IMR-90 (cell line): ENCODE data around the gene GLP2R. TPM values are rescaled to one million over a fixed set of nuclear protein-coding genes. Genes with fewer than 3 reads are reported as not detected.

Source experiments
- ATAC-seq: fragments of 200-7000 bp; cut with Tn5 transposase; 2 replicates; pipeline ENCODE4 v1.9.1; 2020; ENCODE audit warnings: low read depth, mild to moderate bottlenecking, moderate library complexity
- BruUV-seq: library from RNA; stranded (reverse); fragments of 400-500 nt; replicated peaks from 2 replicates; lab custom pipeline; 2021; lab: Mats Ljungman, UMichigan
- CTCF ChIA-PET: fragments of 300-600 bp; formaldehyde crosslinking; extraction: SDS; loops from one replicate; lab custom pipeline; 2021; ENCODE audit warnings: antibody characterized with exemption; lab: Yijun Ruan, JAX
- POLR2A ChIA-PET: fragments of 300-600 bp; sonication (Branson Sonifier 250); formaldehyde crosslinking; loops from one replicate; lab custom pipeline; 2022; ENCODE audit warnings: antibody characterized with exemption; ENCODE audit not compliant: unreplicated experiment; lab: Charles Lee
- DNase-seq: peaks from one replicate; pipeline ENCODE4 v3.0.0; 2013
- H2AFZ ChIP-seq: replicated peaks from 2 replicates; pipeline ENCODE3; 2013; ENCODE audit warnings: low read length, mild to moderate bottlenecking; ENCODE audit not compliant: poor library complexity
- H2AK5ac ChIP-seq: 2 replicates; pipeline ENCODE4 v1.6.1; 2013; ENCODE audit warnings: low read depth, low read length, inconsistent platforms
- H2AK9ac ChIP-seq: replicated peaks from 2 replicates; pipeline ENCODE3; 2013; ENCODE audit warnings: mild to moderate bottlenecking, low read depth, low read length, moderate library complexity; ENCODE audit not compliant: poor library complexity
- H2BK120ac ChIP-seq: 2 replicates; pipeline ENCODE4 v1.6.1; 2013; ENCODE audit warnings: low read depth, low read length, inconsistent platforms
- H2BK15ac ChIP-seq: 3 replicates; pipeline ENCODE4 v1.6.1; 2013; ENCODE audit warnings: low read depth, low read length, inconsistent platforms
- H2BK20ac ChIP-seq: 2 replicates; pipeline ENCODE4 v1.6.1; 2013; ENCODE audit warnings: low read depth, mild to moderate bottlenecking, inconsistent platforms, low read length, moderate library complexity
- H2BK5ac ChIP-seq: 2 replicates; pipeline ENCODE4 v1.6.1; 2013; ENCODE audit warnings: mild to moderate bottlenecking, low read depth, low read length, inconsistent platforms; ENCODE audit not compliant: poor library complexity, severe bottlenecking
- H3K14ac ChIP-seq: replicated peaks from 2 replicates; pipeline ENCODE4 v1.6.1; 2013; ENCODE audit warnings: low read depth, low read length, inconsistent platforms
- H3K18ac ChIP-seq: 2 replicates; pipeline ENCODE4 v1.6.1; 2013; ENCODE audit warnings: low read depth, low read length, control low read depth
- H3K23ac ChIP-seq: 2 replicates; pipeline ENCODE4 v1.6.1; 2013; ENCODE audit warnings: low read depth, low read length, inconsistent platforms
- H3K27ac ChIP-seq: 2 replicates; pipeline ENCODE4 v1.5.1; 2013; ENCODE audit warnings: mild to moderate bottlenecking, control low read depth, low read length; ENCODE audit not compliant: insufficient read depth
- H3K27me3 ChIP-seq: 2 replicates; pipeline ENCODE4 v1.6.1; 2013; ENCODE audit warnings: low read length; ENCODE audit not compliant: control insufficient read depth, insufficient read depth
- H3K36me3 ChIP-seq: 2 replicates; pipeline ENCODE4 v1.6.1; 2013; ENCODE audit warnings: low read length, mixed read lengths; ENCODE audit not compliant: control insufficient read depth, insufficient read depth
- H3K4ac ChIP-seq: 2 replicates; pipeline ENCODE4 v1.6.1; 2013; ENCODE audit warnings: low read depth, low read length, inconsistent platforms
- H3K4me1 ChIP-seq: 2 replicates; pipeline ENCODE4 v1.6.1; 2013; ENCODE audit warnings: low read length, mixed read lengths; ENCODE audit not compliant: control insufficient read depth, insufficient read depth
- H3K4me2 ChIP-seq: 2 replicates; pipeline ENCODE4 v1.6.1; 2013; ENCODE audit warnings: low read depth, mild to moderate bottlenecking, control low read depth, low read length, moderate library complexity
- H3K4me3 ChIP-seq: 2 replicates; pipeline ENCODE4 v1.5.1; 2013; ENCODE audit warnings: low read depth, mild to moderate bottlenecking, control low read depth, low read length, moderate library complexity; ENCODE audit not compliant: insufficient read depth
- H3K56ac ChIP-seq: 2 replicates; pipeline ENCODE4 v1.6.1; 2013; ENCODE audit warnings: low read length, inconsistent platforms; ENCODE audit not compliant: insufficient read depth; ENCODE audit errors: extremely low read depth
- H3K79me1 ChIP-seq, 2 experiments: 2 replicates each; pipeline ENCODE4 v1.6.1; 2013; ENCODE audit warnings: low read length in 2 of 2, inconsistent platforms in 1 of 2, low read depth in 1 of 2
- H3K9ac ChIP-seq: 2 replicates; pipeline ENCODE4 v1.6.1; 2013; ENCODE audit warnings: low read depth, low read length, control low read depth
- H3K9me1 ChIP-seq: 2 replicates; pipeline ENCODE4 v1.6.1; 2013; ENCODE audit warnings: low read length, inconsistent platforms; ENCODE audit not compliant: insufficient read depth
- H3K9me3 ChIP-seq: 2 replicates; pipeline ENCODE4 v1.6.1; 2013; ENCODE audit warnings: low read length; ENCODE audit not compliant: control insufficient read depth, insufficient read depth
- H4K20me1 ChIP-seq: 2 replicates; pipeline ENCODE4 v1.6.1; 2013; ENCODE audit warnings: low read length, inconsistent platforms; ENCODE audit not compliant: insufficient read depth
- H4K5ac ChIP-seq: 2 replicates; pipeline ENCODE4 v1.6.1; 2013; ENCODE audit warnings: mild to moderate bottlenecking, low read depth, low read length, control low read depth
- H4K8ac ChIP-seq, 2 experiments: 2 replicates each; pipeline ENCODE4 v1.6.1; 2013; ENCODE audit warnings: low read depth in 2 of 2, low read length in 2 of 2, control low read depth in 1 of 2, inconsistent platforms in 1 of 2
- H4K91ac ChIP-seq: 2 replicates; pipeline ENCODE4 v1.6.1; 2013; ENCODE audit warnings: low read depth, low read length, inconsistent platforms; ENCODE audit not compliant: insufficient read depth
- BHLHE40 ChIP-seq: fragments of 150-350 bp; IDR thresholded peaks from 2 replicates; pipeline ENCODE4 v1.6.1; 2016; ENCODE audit warnings: mild to moderate bottlenecking, low read depth, low read length
- CTCF ChIP-seq: conservative IDR thresholded peaks from 2 replicates; pipeline ENCODE4 v1.5.1; 2012; ENCODE audit warnings: mild to moderate bottlenecking, low read depth, low read length, improper control_type of control experiment
- FOS ChIP-seq: fragments of 150-350 bp; IDR thresholded peaks from 2 replicates; pipeline ENCODE4 v1.6.1; 2016; ENCODE audit warnings: low read depth, low read length
- MAZ ChIP-seq: IDR thresholded peaks from 2 replicates; pipeline ENCODE4 v1.6.1; 2012; ENCODE audit warnings: low read depth, mild to moderate bottlenecking, low read length, improper control_type of control experiment, moderate library complexity, borderline replicate concordance
- MXI1 ChIP-seq: IDR thresholded peaks from 2 replicates; pipeline ENCODE4 v1.6.1; 2012; ENCODE audit warnings: low read depth, mild to moderate bottlenecking, low read length, moderate library complexity, borderline replicate concordance
- NFE2L2 ChIP-seq: fragments of 150-350 bp; IDR thresholded peaks from 2 replicates; pipeline ENCODE4 v1.6.1; 2016; ENCODE audit warnings: low read depth, mild to moderate bottlenecking, low read length
- POLR2A ChIP-seq: IDR thresholded peaks from 2 replicates; pipeline ENCODE4 v1.6.1; 2012; ENCODE audit warnings: mild to moderate bottlenecking, low read depth, low read length
- RAD21 ChIP-seq: IDR thresholded peaks from 2 replicates; pipeline ENCODE4 v1.6.1; 2012; ENCODE audit warnings: low read length, improper control_type of control experiment
- SMC3 ChIP-seq: fragments of 150-350 bp; IDR thresholded peaks from 2 replicates; pipeline ENCODE4 v1.6.1; 2016; ENCODE audit warnings: low read depth, mild to moderate bottlenecking, antibody characterized with exemption, low read length, moderate library complexity
- USF2 ChIP-seq: fragments of 150-350 bp; IDR thresholded peaks from 2 replicates; pipeline ENCODE4 v1.6.1; 2017; ENCODE audit warnings: mild to moderate bottlenecking, antibody characterized with exemption, low read length, low read depth
- WGBS, 2 experiments: methylation state at CpG; one replicate each; pipeline versions ENCODE4 v1.1.5 to v1.1.7; 2013; ENCODE audit warnings: missing lambda C conversion rate in 2 of 2; ENCODE audit not compliant: insufficient read length in 1 of 2; ENCODE audit errors: extremely low coverage in 2 of 2; 5-methylcytosine and 5-hydroxymethylcytosine counted together
- dilution Hi-C: fragments of 300-500 bp; cut with HindIII; formaldehyde crosslinking; loops from one replicate; pipeline ENCODE4 v1.14.3; 2018; ENCODE audit warnings: low sequenced_read_pairs; ENCODE audit not compliant: unreplicated experiment
- in situ Hi-C: fragments of 300-500 bp; cut with MboI; formaldehyde crosslinking; loops from 3 replicates; pipeline ENCODE4 v1.14.3; 2019; ENCODE audit warnings: low sequenced_read_pairs, inconsistent platforms, mixed read lengths
- intact Hi-C: fragments of 100-400 bp; cut with micrococcal nuclease; formaldehyde crosslinking; loops from 2 replicates; pipeline ENCODE4 v1.10.0; 2022
- polyA plus RNA-seq, 3 experiments: library from polyadenylated mRNA; depleted of rRNA; stranded (reverse); fragments of >200 nt; gene quantifications; 2 replicates each; pipeline ENCODE4 v1.2.3, GENCODE V29; 2012; ENCODE audit warnings: low replicate concordance in 1 of 3
- total RNA-seq: library from RNA; depleted of rRNA; stranded (reverse); fragments of >200 nt; gene quantifications from 2 replicates; pipeline ENCODE4 v1.2.3, GENCODE V29; 2012
- TF ChIP-seq, protein P1 (sequence below): fragments of 150-350 bp; IDR thresholded peaks from 2 replicates; pipeline ENCODE4 v1.6.1; 2016; ENCODE audit warnings: low read depth, mild to moderate bottlenecking, low read length, moderate library complexity, borderline replicate concordance

GLP2R gene
- total and polyA plus RNA-seq, 2 of the 4 experiments (the other 2 are of a cell fraction): 0.07 TPM; not detected in 1

GRCh38 chr17:9902120-9902519 lies 76.4 kb downstream of the GLP2R start:
- Histone ChIP-seq H3K4ac (peak overlapping the region; percentile 58; the same call in 1 of the 2 replicates), H4K91ac (peak overlapping the region; percentile 53; the same call in 1 of the 2 replicates), H4K5ac (no peak overlapping the region), H2AK9ac (no peak overlapping the region), H4K8ac (peak overlapping the region in 1 of 2 experiments; percentile 61; a peak in 1 of 4 replicates), H4K20me1 (no peaks in the 10 kb centered on the region), H3K56ac (no peak overlapping the region), H3K9me3 (no peaks in the 10 kb centered on the region), H3K14ac (no peak overlapping the region), H3K4me3 (no peak overlapping the region), H3K27me3 (no peaks in the 10 kb centered on the region), H3K9ac (no peak overlapping the region), H3K79me1 (no peaks in the 10 kb centered on the region), H3K23ac (no peak overlapping the region), H2AK5ac (no peak overlapping the region), H3K36me3 (no peaks in the 10 kb centered on the region), H2BK120ac (peak overlapping the region; percentile 73), H2BK5ac (no peak overlapping the region), H2AFZ (no peak overlapping the region), H3K27ac (peak overlapping the region; percentile 41; the same call in 1 of the 2 replicates), H2BK15ac (no peak overlapping the region), H3K4me2 (no peak overlapping the region), H3K18ac (peak overlapping the region; percentile 10; the same call in 1 of the 2 replicates), H2BK20ac (peak overlapping the region; percentile 57; the same call in 1 of the 2 replicates), H3K4me1 (peaks cover 14% of the 10 kb centered on the region), H3K9me1 (no peaks in the 10 kb centered on the region)
- intact Hi-C loops (loop anchor here (5.0 kb wide), 1 partner anchor 60 kb away; no protein-coding TSS in a partner anchor), dilution Hi-C loops (no loop called here), in situ Hi-C loops (no loop called here)
- no CpG with 5 or more reads among the region's 2 CpGs for WGBS, 2 experiments
- peak; percentile 23 for DNase-seq
- ATAC-seq: no peak; the same call in 1 of the 2 replicates
- TF ChIP-seq USF2 (no peak), MAZ (no peak), BHLHE40 (no peak), SMC3 (no peak), NFE2L2 (no peak), CTCF (no peak), POLR2A (no peak), FOS (no peak), RAD21 (no peak), MXI1 (no peak)
- TF ChIP-seq, protein P1, sequence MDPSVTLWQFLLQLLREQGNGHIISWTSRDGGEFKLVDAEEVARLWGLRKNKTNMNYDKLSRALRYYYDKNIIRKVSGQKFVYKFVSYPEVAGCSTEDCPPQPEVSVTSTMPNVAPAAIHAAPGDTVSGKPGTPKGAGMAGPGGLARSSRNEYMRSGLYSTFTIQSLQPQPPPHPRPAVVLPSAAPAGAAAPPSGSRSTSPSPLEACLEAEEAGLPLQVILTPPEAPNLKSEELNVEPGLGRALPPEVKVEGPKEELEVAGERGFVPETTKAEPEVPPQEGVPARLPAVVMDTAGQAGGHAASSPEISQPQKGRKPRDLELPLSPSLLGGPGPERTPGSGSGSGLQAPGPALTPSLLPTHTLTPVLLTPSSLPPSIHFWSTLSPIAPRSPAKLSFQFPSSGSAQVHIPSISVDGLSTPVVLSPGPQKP: no peak
- BruUV-seq: no TSS peak
- POLR2A ChIA-PET: no interaction called here
- CTCF ChIA-PET: interaction anchor here (1.1 kb wide), 1 partner anchor 713 kb away, joined by 3 read pairs; no protein-coding TSS in a partner anchor
